HepG2 (cell line): ENCODE results near the gene TPBGL. TPM values are rescaled to one million over a fixed set of nuclear protein-coding genes. Genes with fewer than 3 reads are reported as not detected.
A peak's percentile ranks its signal among the peaks of the same experiment; 100 is the strongest.

Experiments
- ATAC-seq: fragments of 200-7000 bp; cut with Tn5 transposase; 3 replicates; pipeline ENCODE4 v1.9.1; 2020; ENCODE audit warnings: mild to moderate bottlenecking, moderate library complexity
- BruUV-seq: library from RNA; stranded (reverse); fragments of 400-500 nt; replicated peaks from 2 replicates; lab custom pipeline; 2021; lab: Mats Ljungman, UMichigan
- CTCF ChIA-PET: fragments of 300-600 bp; formaldehyde crosslinking; extraction: SDS; loops from one replicate; lab custom pipeline; 2021; ENCODE audit warnings: low total read pairs, inconsistent platforms, low intra/inter-chr PET ratio; lab: Yijun Ruan, JAX
- POLR2A ChIA-PET: fragments of 350-600 bp; sonication (Branson Sonifier 250); formaldehyde crosslinking; loops from one replicate; lab custom pipeline; 2020; ENCODE audit warnings: antibody characterized with exemption, inconsistent platforms; lab: Yijun Ruan, JAX
- DNase-seq: peaks from one replicate; pipeline ENCODE4 v3.0.0-alpha.2; 2015; ENCODE audit warnings: low spot score
- FAIRE-seq: peaks from 3 replicates; lab custom pipeline; 2011; peaks lifted over from hg19 to GRCh38; lab: Jason Lieb, UNC
- H2AFZ ChIP-seq: one replicate; pipeline ENCODE4 v1.6.1; 2011; ENCODE audit warnings: low read length, inconsistent platforms
- H3K27ac ChIP-seq: fragments of 300-600 bp; 3 replicates; pipeline ENCODE4 v1.8.0; 2011; ENCODE audit warnings: mixed run types, mild to moderate bottlenecking, mixed read lengths, low read length, inconsistent platforms; ENCODE audit not compliant: insufficient read depth; ENCODE audit errors: extremely low read length
- H3K27me3 ChIP-seq, 2 experiments: fragments of 200-600 bp in 1 of 2; 2 replicates in 1 of 2; 3 replicates in 1 of 2; pipeline versions ENCODE4 v1.6.0 to v1.8.0; 2011; ENCODE audit warnings: low read length in 2 of 2, mild to moderate bottlenecking in 2 of 2, moderate library complexity in 2 of 2, inconsistent platforms in 1 of 2; ENCODE audit not compliant: insufficient read depth in 2 of 2, control insufficient read depth in 1 of 2
- H3K36me3 ChIP-seq, 2 experiments: fragments of 200-600 bp in 1 of 2; replicated peaks in 1 of 2; 2 replicates in 1 of 2; 3 replicates in 1 of 2; pipeline versions ENCODE4 v1.5.1 to v1.8.0; 2011; ENCODE audit warnings: low read length in 2 of 2, inconsistent platforms in 1 of 2; ENCODE audit not compliant: insufficient read depth in 2 of 2, control insufficient read depth in 1 of 2
- H3K4me1 ChIP-seq: 2 replicates; pipeline ENCODE4 v1.5.1; 2012; ENCODE audit warnings: low read length, inconsistent platforms; ENCODE audit not compliant: insufficient read depth
- H3K4me2 ChIP-seq: 2 replicates; pipeline ENCODE4 v1.6.0; 2011; ENCODE audit warnings: low read depth, low read length, inconsistent platforms
- H3K4me3 ChIP-seq, 3 experiments: fragments of 200-600 bp in 1 of 3; sonication (generic), shearing (Covaris generic) in 1 of 3; replicated peaks in 1 of 3; 2 replicates each; pipeline ENCODE4 v1.5.1; 2011 to 2016; ENCODE audit warnings: low read length in 3 of 3, inconsistent platforms in 2 of 3, low read depth in 2 of 3, mild to moderate bottlenecking in 2 of 3, control low read depth in 1 of 3, mixed read lengths in 1 of 3; ENCODE audit not compliant: insufficient read depth in 1 of 3
- H3K79me2 ChIP-seq: one replicate; pipeline ENCODE4 v1.6.1; 2011; ENCODE audit warnings: low read length, inconsistent platforms; ENCODE audit not compliant: insufficient read depth
- H3K9ac ChIP-seq: 2 replicates; pipeline ENCODE4 v1.6.0; 2011; ENCODE audit warnings: mild to moderate bottlenecking, low read depth, low read length, inconsistent platforms; ENCODE audit not compliant: insufficient read depth
- H3K9me3 ChIP-seq: 2 replicates; pipeline ENCODE4 v1.5.1; 2012; ENCODE audit warnings: mild to moderate bottlenecking, low read length
- H4K20me1 ChIP-seq: 2 replicates; pipeline ENCODE4 v1.6.0; 2011; ENCODE audit warnings: inconsistent platforms, mild to moderate bottlenecking, low read length, moderate library complexity; ENCODE audit not compliant: insufficient read depth
- ELF4 ChIP-seq: sonication (generic); formaldehyde crosslinking; IDR thresholded peaks from 2 replicates; pipeline ENCODE4 v1.5.0; 2020; ENCODE audit warnings: missing genetic modification reagents, mild to moderate bottlenecking, moderate library complexity, borderline replicate concordance
- FOXA3 ChIP-seq: IDR thresholded peaks from 2 replicates; pipeline ENCODE4 v1.6.1; 2016; ENCODE audit warnings: missing genetic modification reagents, missing compliant biosample characterization
- GATAD2A ChIP-seq: IDR thresholded peaks from 2 replicates; pipeline ENCODE4 v1.6.1; 2016
- HNF4G ChIP-seq, 2 experiments: sonication (generic) in 1 of 2; formaldehyde crosslinking in 1 of 2; IDR thresholded peaks; 2 replicates each; pipeline versions ENCODE4 v1.4.0 to v1.6.1; 2011 to 2020; ENCODE audit warnings: borderline replicate concordance in 2 of 2, low read depth in 2 of 2, mild to moderate bottlenecking in 2 of 2, low read length in 1 of 2, missing genetic modification reagents in 1 of 2, moderate library complexity in 1 of 2
- MYPOP ChIP-seq: sonication (generic); formaldehyde crosslinking; IDR thresholded peaks from 2 replicates; pipeline ENCODE4 v1.8.1; 2023; ENCODE audit warnings: mild to moderate bottlenecking, moderate library complexity, missing genetic modification reagents
- NCOA2 ChIP-seq: sonication (generic); formaldehyde crosslinking; IDR thresholded peaks from 2 replicates; pipeline ENCODE4 v1.8.0; 2022; ENCODE audit warnings: inconsistent platforms
- NONO ChIP-seq, 2 experiments: fragments of 450-650 bp in 1 of 2; sonication (generic) in 1 of 2; formaldehyde crosslinking in 1 of 2; IDR thresholded peaks in 1 of 2; conservative IDR thresholded peaks in 1 of 2; 2 replicates each; pipeline versions ENCODE4 v1.6.1 to v1.8.0; 2017 to 2022; ENCODE audit warnings: mild to moderate bottlenecking in 1 of 2, missing genetic modification reagents in 1 of 2, moderate library complexity in 1 of 2
- NR2C2 ChIP-seq: sonication (generic); formaldehyde crosslinking; IDR thresholded peaks from 2 replicates; pipeline ENCODE4 v1.4.0; 2020; ENCODE audit warnings: missing genetic modification reagents, mild to moderate bottlenecking, moderate library complexity, borderline replicate concordance
- TFAP4 ChIP-seq: sonication (generic); IDR thresholded peaks from 2 replicates; pipeline ENCODE4 v1.6.1; 2016; ENCODE audit warnings: low read depth, borderline replicate concordance
- ZFP82 ChIP-seq: sonication (generic); formaldehyde crosslinking; IDR thresholded peaks from 2 replicates; pipeline ENCODE4 v1.5.1; 2020; ENCODE audit warnings: mild to moderate bottlenecking, missing genetic modification reagents, borderline replicate concordance
- ZNF503 ChIP-seq: sonication (generic); formaldehyde crosslinking; IDR thresholded peaks from 2 replicates; pipeline ENCODE4 v1.4.0; 2020; ENCODE audit warnings: missing genetic modification reagents
- ZNF547 ChIP-seq: sonication (generic); formaldehyde crosslinking; IDR thresholded peaks from 2 replicates; pipeline ENCODE4 v1.5.1; 2020; ENCODE audit warnings: mild to moderate bottlenecking, missing genetic modification reagents
- ZNF556 ChIP-seq: sonication (generic); formaldehyde crosslinking; IDR thresholded peaks from 2 replicates; pipeline ENCODE4 v1.4.0; 2020; ENCODE audit warnings: mild to moderate bottlenecking, missing genetic modification reagents, borderline replicate concordance
- ZNF891 ChIP-seq: sonication (generic); formaldehyde crosslinking; IDR thresholded peaks from 2 replicates; pipeline ENCODE4 v1.5.0; 2020; ENCODE audit warnings: mild to moderate bottlenecking, missing genetic modification reagents
- ZSCAN25 ChIP-seq: sonication (generic); formaldehyde crosslinking; IDR thresholded peaks from 2 replicates; pipeline ENCODE4 v1.8.0; 2022; ENCODE audit warnings: mild to moderate bottlenecking, missing genetic modification reagents
- ZSCAN30 ChIP-seq: sonication (generic); formaldehyde crosslinking; IDR thresholded peaks from 2 replicates; pipeline ENCODE4 v1.5.0; 2020; ENCODE audit warnings: mild to moderate bottlenecking, missing genetic modification reagents
- WGBS: methylation state at CpG from one replicate; pipeline ENCODE4 v1.1.6; 2017; ENCODE audit warnings: low lambda C conversion rate; 5-methylcytosine and 5-hydroxymethylcytosine counted together
- in situ Hi-C: cut with HindIII; loops from 2 replicates; pipeline ENCODE4 v1.10.0; 2017; ENCODE audit warnings: low pct_unique_long_range_greater_than_20kb; ENCODE audit not compliant: extremely low pct_ligation_motif_present
- intact Hi-C: fragments of 100-400 bp; cut with micrococcal nuclease; formaldehyde crosslinking; loops from one replicate; pipeline ENCODE4 v1.10.0; 2022; ENCODE audit not compliant: unreplicated experiment
- polyA plus RNA-seq, 8 experiments: library from polyadenylated mRNA; depleted of rRNA in 3 of 8; stranded (reverse) in 7 of 8; unstranded in 1 of 8; fragments of >200 nt; fragmentation: Illumina TruSeq in 4 of 8; extraction: Trizol in 4 of 8; gene quantifications; 2 replicates each; pipeline versions ENCODE4 v1.2.1 to v1.2.3, GENCODE V29; 2011 to 2016; ENCODE audit warnings: low read depth in 4 of 8, missing spikeins in 1 of 8, mixed read lengths in 1 of 8; ENCODE audit not compliant: insufficient read depth in 1 of 8
- total RNA-seq, 5 experiments: library from RNA; depleted of rRNA; stranded (reverse); fragments of >200 nt; fragmentation: Illumina TruSeq; extraction: Trizol; gene quantifications; 2 replicates each; pipeline ENCODE4 v1.2.3, GENCODE V29; 2016; ENCODE audit warnings: low read depth in 1 of 5

TPBGL gene
- total and polyA plus RNA-seq, 2 of the 13 experiments (the other 11 are each of a cell fraction or from before 2014, with no cell fraction given), result not detected

- 69% methylated on average over 2 of the region's 9 CpGs for WGBS
- FAIRE-seq, result peak; percentile 69
- CTCF ChIA-PET, result interaction anchor here (1.2 to 5.9 kb wide), 7 partner anchors 36 to 182 kb away, joined by 3 to 173 read pairs (median 6); no protein-coding TSS in a partner anchor
- TF ChIP-seq ZNF503 (CRISPR knock-in tag) (no peak), ZNF891 (CRISPR knock-in tag) (peak; percentile 39; the same call in 1 of the 2 replicates), NCOA2 (no peak), TFAP4 (0 out of 2 replicates have a peak, but pooled peaks have one; percentile 60), NR2C2 (CRISPR knock-in tag) (no peak), FOXA3 (CRISPR knock-in tag) (0 out of 2 replicates have a peak, but pooled peaks have one; percentile 38), HNF4G (IDR thresholded peaks at IDR 0.05; ENCODE audit: borderline replicate concordance, low read depth, low read length) (peak; percentile 47; the same call in 1 of the 2 replicates), HNF4G (CRISPR knock-in tag; IDR thresholded peaks at IDR 0.05; ENCODE audit: borderline replicate concordance, low read depth) (peak; percentile 50), ZNF556 (peak; percentile 37; the same call in 1 of the 2 replicates), ZSCAN30 (CRISPR knock-in tag) (no peak), ELF4 (peak; percentile 28; the same call in 1 of the 2 replicates), ZFP82 (CRISPR knock-in tag) (0 out of 2 replicates have a peak, but pooled peaks have one; percentile 53), MYPOP (CRISPR knock-in tag) (peak; percentile 18; the same call in 1 of the 2 replicates), ZSCAN25 (CRISPR knock-in tag) (peak; percentile 61; the same call in 1 of the 2 replicates), ZNF547 (CRISPR knock-in tag) (peak; percentile 18; the same call in 1 of the 2 replicates), GATAD2A (CRISPR knock-in tag) (peak; percentile 26; the same call in 1 of the 2 replicates), NONO (IDR thresholded peaks at IDR 0.05) (no peak), NONO (CRISPR knock-in tag; conservative IDR thresholded peaks at IDR 0.05) (no peak; the same call in 1 of the 2 replicates)
Observed at GRCh38 chr11:75204685-75205563, 35.6 kb upstream of the TPBGL start.

More at GRCh38 chr11:75204685-75205563, 35.6 kb upstream of the TPBGL start:
- no peaks in the 10 kb centered on the region for H3K9me3 ChIP-seq
- H3K27me3 ChIP-seq, result no peaks in the 10 kb centered on the region
- peak; percentile 89 for DNase-seq
- ATAC-seq, result peak; percentile 91
- peak overlapping the region in 1 of 3 experiments; percentile 53; a peak in 2 of 6 replicates for H3K4me3 ChIP-seq
- peak overlapping the region; percentile 54 for H3K9ac ChIP-seq
- POLR2A ChIA-PET, result interaction anchor here (1.0 to 7.6 kb wide), 12 partner anchors 9 to 70 kb away, joined by 3 to 163 read pairs (median 11); partner anchors contain the start of genes SLCO2B1 and TPBGL
- peaks cover 32% of the 10 kb centered on the region for H3K4me1 ChIP-seq
- no peaks in the 10 kb centered on the region for H3K79me2 ChIP-seq
- peak overlapping the region; percentile 73 for H3K4me2 ChIP-seq
- in situ Hi-C loops (loop anchor here (5.0 kb wide), 1 partner anchor 58 kb away; no protein-coding TSS in a partner anchor), intact Hi-C loops (loop anchor here (1.0 to 5.0 kb wide), 5 partner anchors 36 to 65 kb away; no protein-coding TSS in a partner anchor)
- H4K20me1 ChIP-seq, result no peaks in the 10 kb centered on the region
- H3K36me3 ChIP-seq, result no peaks in the 10 kb centered on the region; a peak in 2 of 5 replicates
- peak overlapping the region; percentile 91 for H3K27ac ChIP-seq
- H2AFZ ChIP-seq, result no peak overlapping the region
- BruUV-seq, result TSS peak; percentile 80
